HepG2 (cell line): ENCODE data around the gene ORC2. TPM values are rescaled to one million over a fixed set of nuclear protein-coding genes. Genes with fewer than 3 reads are reported as not detected.

Experiments
- AKNA ChIP-seq: sonication (generic); formaldehyde crosslinking; IDR thresholded peaks from 2 replicates; pipeline ENCODE4 v1.4.0; 2020; ENCODE audit warnings: missing genetic modification reagents, borderline replicate concordance
- ATF7 ChIP-seq, 2 experiments: fragments of 450-650 bp in 1 of 2; sonication (generic) in 1 of 2; formaldehyde crosslinking in 1 of 2; IDR thresholded peaks; 2 replicates each; pipeline versions ENCODE4 v1.4.0 to v1.6.1; 2016 to 2020; ENCODE audit warnings: antibody characterized with exemption in 1 of 2, mild to moderate bottlenecking in 1 of 2, missing genetic modification reagents in 1 of 2
- ELF4 ChIP-seq: sonication (generic); formaldehyde crosslinking; IDR thresholded peaks from 2 replicates; pipeline ENCODE4 v1.5.0; 2020; ENCODE audit warnings: missing genetic modification reagents, mild to moderate bottlenecking, moderate library complexity, borderline replicate concordance
- IKZF4 ChIP-seq: sonication (generic); formaldehyde crosslinking; IDR thresholded peaks from 2 replicates; pipeline ENCODE4 v1.5.1; 2020; ENCODE audit warnings: borderline replicate concordance, mild to moderate bottlenecking, low read depth, missing genetic modification reagents; ENCODE audit errors: not compliant biosample characterization
- MIER3 ChIP-seq: IDR thresholded peaks from 2 replicates; pipeline ENCODE4 v1.6.1; 2016; ENCODE audit warnings: missing compliant biosample characterization, borderline replicate concordance
- PATZ1 ChIP-seq: sonication (generic); formaldehyde crosslinking; IDR thresholded peaks from 2 replicates; pipeline ENCODE4 v1.4.0; 2020; ENCODE audit warnings: missing genetic modification reagents
- RARG ChIP-seq: sonication (generic); formaldehyde crosslinking; IDR thresholded peaks from 2 replicates; pipeline ENCODE4 v1.4.0; 2020; ENCODE audit warnings: low read depth, mild to moderate bottlenecking, missing genetic modification reagents
- RFXAP ChIP-seq: sonication (generic); formaldehyde crosslinking; IDR thresholded peaks from 2 replicates; pipeline ENCODE4 v1.4.0; 2020; ENCODE audit warnings: missing genetic modification reagents, borderline replicate concordance
- SIN3B ChIP-seq: fragments of 150-350 bp; IDR thresholded peaks from 2 replicates; pipeline ENCODE4 v1.6.1; 2014; ENCODE audit warnings: low read length
- SNAPC5 ChIP-seq: sonication (generic); formaldehyde crosslinking; IDR thresholded peaks from 2 replicates; pipeline ENCODE4 v1.8.1; 2023; ENCODE audit warnings: mild to moderate bottlenecking, missing genetic modification reagents, borderline replicate concordance
- WIZ ChIP-seq: sonication (generic); formaldehyde crosslinking; IDR thresholded peaks from 2 replicates; pipeline ENCODE4 v1.5.1; 2020; ENCODE audit warnings: mild to moderate bottlenecking, missing genetic modification reagents
- ZBTB43 ChIP-seq: sonication (generic); formaldehyde crosslinking; conservative IDR thresholded peaks from 2 replicates; pipeline ENCODE4 v1.4.0; 2020; ENCODE audit warnings: missing genetic modification reagents
- ZBTB44 ChIP-seq: sonication (generic); formaldehyde crosslinking; IDR thresholded peaks from 2 replicates; pipeline ENCODE4 v1.4.0; 2020; ENCODE audit warnings: missing genetic modification reagents
- ZFP36L2 ChIP-seq: sonication (generic); formaldehyde crosslinking; IDR thresholded peaks from 2 replicates; pipeline ENCODE4 v1.4.0; 2020; ENCODE audit warnings: missing genetic modification reagents
- ZNF205 ChIP-seq: IDR thresholded peaks from 2 replicates; pipeline ENCODE4 v1.6.1; 2018; ENCODE audit warnings: missing biosample characterization, missing genetic modification reagents
- ZNF292 ChIP-seq: sonication (generic); formaldehyde crosslinking; IDR thresholded peaks from 2 replicates; pipeline ENCODE4 v1.8.1; 2022; ENCODE audit warnings: mild to moderate bottlenecking, low read depth, missing genetic modification reagents, borderline replicate concordance
- polyA plus RNA-seq, 8 experiments: library from polyadenylated mRNA; depleted of rRNA in 3 of 8; stranded (reverse) in 7 of 8; unstranded in 1 of 8; fragments of >200 nt; fragmentation: Illumina TruSeq in 4 of 8; extraction: Trizol in 4 of 8; gene quantifications; 2 replicates each; pipeline versions ENCODE4 v1.2.1 to v1.2.3, GENCODE V29; 2011 to 2016; ENCODE audit warnings: low read depth in 4 of 8, missing spikeins in 1 of 8, mixed read lengths in 1 of 8; ENCODE audit not compliant: insufficient read depth in 1 of 8
- total RNA-seq, 5 experiments: library from RNA; depleted of rRNA; stranded (reverse); fragments of >200 nt; fragmentation: Illumina TruSeq; extraction: Trizol; gene quantifications; 2 replicates each; pipeline ENCODE4 v1.2.3, GENCODE V29; 2016; ENCODE audit warnings: low read depth in 1 of 5

Gene ORC2
- total and polyA plus RNA-seq, 2 of the 13 experiments (the other 11 are each of a cell fraction or from before 2014, with no cell fraction given), result 19.3 to 73.5 TPM

GRCh38 chr2:200963124-200963917 lies at the start of gene ORC2 (continued):
- peak; percentile 99 for TF ChIP-seq WIZ (CRISPR knock-in tag)
- TF ChIP-seq MIER3, result peak; percentile 29; the same call in 1 of the 2 replicates
- TF ChIP-seq ZNF205, result peak; percentile 31
- peak; percentile 71; the same call in 1 of the 2 replicates for TF ChIP-seq ZBTB43 (CRISPR knock-in tag)
- peak; percentile 85; the same call in 1 of the 2 replicates for TF ChIP-seq ZNF292 (CRISPR knock-in tag)
- TF ChIP-seq IKZF4 (CRISPR knock-in tag), result peak; percentile 93
- TF ChIP-seq ATF7 (IDR thresholded peaks at IDR 0.05), result no peak
- peak; percentile 61; the same call in 1 of the 2 replicates for TF ChIP-seq ATF7 (CRISPR knock-in tag; IDR thresholded peaks at IDR 0.05)
- TF ChIP-seq SIN3B, result peak; percentile 77
- TF ChIP-seq PATZ1 (CRISPR knock-in tag), result peak; percentile 95
- TF ChIP-seq RFXAP, result peak; percentile 90
- 0 out of 2 replicates have a peak, but pooled peaks have one; percentile 19 for TF ChIP-seq ZBTB44 (CRISPR knock-in tag)
- 0 out of 2 replicates have a peak, but pooled peaks have one; percentile 2 for TF ChIP-seq ZFP36L2 (CRISPR knock-in tag)
- TF ChIP-seq ELF4 (CRISPR knock-in tag), result peak; percentile 99
- peak; percentile 83; the same call in 1 of the 2 replicates for TF ChIP-seq SNAPC5 (CRISPR knock-in tag)
- TF ChIP-seq RARG (CRISPR knock-in tag), result peak; percentile 70; the same call in 1 of the 2 replicates
- peak; percentile 79; the same call in 1 of the 2 replicates for TF ChIP-seq AKNA
